ENCODE data around the gene LTBP1. TPM values are rescaled to one million over a fixed set of nuclear protein-coding genes. Genes with fewer than 3 reads are reported as not detected.

LTBP1 gene
- total RNA-seq, 1 experiment from 2014 or later: 2.2 TPM

DNA sequence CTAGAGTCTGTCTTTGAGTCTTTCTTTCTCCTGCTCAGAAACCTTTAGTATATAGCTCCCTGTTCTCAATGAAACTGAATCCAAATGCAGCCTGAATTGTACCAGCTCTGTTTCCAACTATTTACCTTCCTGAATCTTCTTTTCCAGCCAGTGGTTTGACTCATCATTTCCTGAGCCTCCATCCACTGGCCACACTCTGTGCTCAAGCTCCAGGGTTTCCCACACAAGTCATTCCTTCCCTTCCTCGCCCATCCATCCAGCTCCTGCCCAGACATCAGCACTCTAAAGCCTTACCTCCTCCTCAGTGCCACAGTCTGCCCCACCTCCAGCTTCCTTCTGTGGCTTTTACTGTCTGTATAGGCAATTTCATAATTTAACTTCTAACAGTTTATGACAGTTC lies 296.1 kb downstream of the LTBP1 start:
- Histone ChIP-seq H3K4me3 (ENCODE audit: low read depth, low read length, poor library complexity, severe bottlenecking) (no peak overlapping the region), H3K36me3 (ENCODE audit: insufficient read depth, low read length, poor library complexity, severe bottlenecking) (no peaks in the 10 kb centered on the region), H3K27ac (ENCODE audit: low read depth, low read length, poor library complexity, severe bottlenecking) (no peak overlapping the region), H3K4me1 (ENCODE audit: insufficient read depth, low read length, poor library complexity, severe bottlenecking) (peaks cover 5% of the 10 kb centered on the region), H3K9me3 (ENCODE audit: low read depth, low read length, poor library complexity, severe bottlenecking) (no peaks in the 10 kb centered on the region), H3K27me3 (replicated peaks; ENCODE audit: insufficient read depth, low read depth, low read length, poor library complexity) (no peaks in the 10 kb centered on the region)
- BruUV-seq (replicated peaks): no TSS peak
- intact Hi-C loops (cut with micrococcal nuclease; ENCODE audit: unreplicated experiment): no loop called here
- TF ChIP-seq, protein P1, sequence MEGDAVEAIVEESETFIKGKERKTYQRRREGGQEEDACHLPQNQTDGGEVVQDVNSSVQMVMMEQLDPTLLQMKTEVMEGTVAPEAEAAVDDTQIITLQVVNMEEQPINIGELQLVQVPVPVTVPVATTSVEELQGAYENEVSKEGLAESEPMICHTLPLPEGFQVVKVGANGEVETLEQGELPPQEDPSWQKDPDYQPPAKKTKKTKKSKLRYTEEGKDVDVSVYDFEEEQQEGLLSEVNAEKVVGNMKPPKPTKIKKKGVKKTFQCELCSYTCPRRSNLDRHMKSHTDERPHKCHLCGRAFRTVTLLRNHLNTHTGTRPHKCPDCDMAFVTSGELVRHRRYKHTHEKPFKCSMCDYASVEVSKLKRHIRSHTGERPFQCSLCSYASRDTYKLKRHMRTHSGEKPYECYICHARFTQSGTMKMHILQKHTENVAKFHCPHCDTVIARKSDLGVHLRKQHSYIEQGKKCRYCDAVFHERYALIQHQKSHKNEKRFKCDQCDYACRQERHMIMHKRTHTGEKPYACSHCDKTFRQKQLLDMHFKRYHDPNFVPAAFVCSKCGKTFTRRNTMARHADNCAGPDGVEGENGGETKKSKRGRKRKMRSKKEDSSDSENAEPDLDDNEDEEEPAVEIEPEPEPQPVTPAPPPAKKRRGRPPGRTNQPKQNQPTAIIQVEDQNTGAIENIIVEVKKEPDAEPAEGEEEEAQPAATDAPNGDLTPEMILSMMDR (conservative IDR thresholded peaks at IDR 0.05; ENCODE audit: low read depth, low read length): no peak
- TF ChIP-seq EZH2 (IDR thresholded peaks at IDR 0.05; ENCODE audit: borderline replicate concordance, low read depth, low read length, poor library complexity, severe bottlenecking): no peak
- POLR2A ChIA-PET (ENCODE audit: low non-redundant PET): no interaction called here
- CTCF ChIA-PET: interaction anchor here (0.6 kb wide), 1 partner anchor 153 kb away, joined by 5 read pairs; no protein-coding TSS in a partner anchor
- DNase-seq (ENCODE audit: low spot score): no peak

DNA sequence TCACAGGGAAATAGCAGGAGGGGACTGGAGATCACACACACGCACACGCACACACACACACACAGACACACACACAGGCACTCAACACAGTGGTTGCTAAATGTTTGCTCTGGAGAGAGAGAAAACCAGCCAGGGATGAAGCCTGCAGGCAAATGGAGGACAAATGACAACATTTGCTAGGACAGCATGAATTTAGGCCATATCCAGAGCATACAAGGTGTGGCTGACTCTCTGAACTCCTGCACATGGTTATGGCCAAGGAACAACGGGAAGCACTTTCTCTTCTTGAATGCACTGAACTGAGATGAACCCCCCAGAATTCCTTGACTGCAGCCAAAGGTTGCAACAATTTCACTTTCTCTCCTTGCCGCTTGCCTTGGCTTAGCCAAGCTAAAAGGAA lies 299.7 kb downstream of the LTBP1 start:
- no peak overlapping the region for H3K4me3 ChIP-seq (ENCODE audit: low read depth, low read length, poor library complexity, severe bottlenecking)
- H3K9me3 ChIP-seq (ENCODE audit: low read depth, low read length, poor library complexity, severe bottlenecking): no peaks in the 10 kb centered on the region
- TF ChIP-seq, protein P1 (conservative IDR thresholded peaks at IDR 0.05; ENCODE audit: low read depth, low read length): no peak
- TF ChIP-seq EZH2 (IDR thresholded peaks at IDR 0.05; ENCODE audit: borderline replicate concordance, low read depth, low read length, poor library complexity, severe bottlenecking): no peak
- CTCF ChIA-PET: no interaction called here
- H3K27ac ChIP-seq (ENCODE audit: low read depth, low read length, poor library complexity, severe bottlenecking): no peak overlapping the region
- POLR2A ChIA-PET (ENCODE audit: low non-redundant PET): no interaction called here
- H3K27me3 ChIP-seq (replicated peaks; ENCODE audit: insufficient read depth, low read depth, low read length, poor library complexity): no peaks in the 10 kb centered on the region
- no TSS peak for BruUV-seq (replicated peaks)
- no peak for DNase-seq (ENCODE audit: low spot score)
- no peaks in the 10 kb centered on the region for H3K36me3 ChIP-seq (ENCODE audit: insufficient read depth, low read length, poor library complexity, severe bottlenecking)
- peaks cover 5% of the 10 kb centered on the region for H3K4me1 ChIP-seq (ENCODE audit: insufficient read depth, low read length, poor library complexity, severe bottlenecking)
- intact Hi-C loops (cut with micrococcal nuclease; ENCODE audit: unreplicated experiment): no loop called here

DNA sequence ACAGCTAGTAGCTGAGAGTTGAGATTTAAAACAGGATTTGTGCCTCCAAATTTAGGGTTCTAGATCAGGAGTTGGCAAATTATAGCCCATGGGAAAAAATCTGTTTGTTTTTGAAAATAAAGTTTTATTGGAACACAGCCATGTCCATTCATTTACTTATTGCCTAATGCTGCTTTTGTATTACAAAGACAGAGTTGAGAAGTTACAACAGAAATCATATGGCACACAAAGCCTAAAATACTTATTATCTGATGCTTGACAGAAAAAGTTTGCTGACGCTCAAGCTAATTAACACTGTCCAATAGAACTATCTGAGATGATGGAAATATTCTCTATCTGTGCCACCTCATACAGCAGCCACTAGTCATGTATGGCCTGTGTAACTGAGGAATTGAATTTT lies 300.6 kb downstream of the LTBP1 start:
- H3K36me3 ChIP-seq (ENCODE audit: insufficient read depth, low read length, poor library complexity, severe bottlenecking): no peaks in the 10 kb centered on the region

More for the DNA sequence above, 300.6 kb downstream of the LTBP1 start:
- Histone ChIP-seq H3K4me1 (ENCODE audit: insufficient read depth, low read length, poor library complexity, severe bottlenecking) (peaks cover 5% of the 10 kb centered on the region), H3K27me3 (replicated peaks; ENCODE audit: insufficient read depth, low read depth, low read length, poor library complexity) (no peaks in the 10 kb centered on the region), H3K27ac (ENCODE audit: low read depth, low read length, poor library complexity, severe bottlenecking) (no peak overlapping the region), H3K4me3 (ENCODE audit: low read depth, low read length, poor library complexity, severe bottlenecking) (no peak overlapping the region), H3K9me3 (ENCODE audit: low read depth, low read length, poor library complexity, severe bottlenecking) (no peaks in the 10 kb centered on the region)
- CTCF ChIA-PET: no interaction called here
- intact Hi-C loops (cut with micrococcal nuclease; ENCODE audit: unreplicated experiment): no loop called here
- POLR2A ChIA-PET (ENCODE audit: low non-redundant PET): no interaction called here
- TF ChIP-seq, protein P1 (conservative IDR thresholded peaks at IDR 0.05; ENCODE audit: low read depth, low read length): no peak
- no peak for TF ChIP-seq EZH2 (IDR thresholded peaks at IDR 0.05; ENCODE audit: borderline replicate concordance, low read depth, low read length, poor library complexity, severe bottlenecking)
- no peak for DNase-seq (ENCODE audit: low spot score)
- no TSS peak for BruUV-seq (replicated peaks)
